Stimulated activated CD8-positive, alpha-beta memory T cell treated with anti-CD3 and anti-CD28 coated beads, Interleukin-12 subunit alpha, Interleukin-12 subunit beta, amount 100 ng/mL, for 4 hours (primary cell): ENCODE measurements around the gene SMIM43.
"Not testable (repeated sequence)": the region's sequence is repeated elsewhere in the genome, so short reads cannot be mapped to it uniquely, and the experiment has no call there.

Experiments used
- DNase-seq: peaks from one replicate; pipeline ENCODE4 v3.0.0-alpha.2; 2020; ENCODE audit warnings: low read depth

The SMIM43 gene

GRCh38 chr4:121778991-121779628 is 14.1 kb upstream of the SMIM43 start:
- DNase-seq, result no peak

GRCh38 chr4:121777625-121778024 is 12.7 kb upstream of the SMIM43 start:
- no peak for DNase-seq

GRCh38 chr4:121776610-121777401 is 11.8 kb upstream of the SMIM43 start:
- no peak for DNase-seq

GRCh38 chr4:121773883-121774282 is 8.9 kb upstream of the SMIM43 start:
- no peak for DNase-seq

GRCh38 chr4:121771869-121772268 is 6.9 kb upstream of the SMIM43 start:
- DNase-seq, result no peak

- no peak for DNase-seq
These were observed 4.4 kb upstream of the SMIM43 start for GRCh38 chr4:121769341-121769740.

GRCh38 chr4:121767166-121767565 is 2.2 kb upstream of the SMIM43 start:
- DNase-seq, result no peak

- DNase-seq, result no peak
These were observed 1.1 kb upstream of the SMIM43 start for GRCh38 chr4:121765971-121766538.

GRCh38 chr4:121765368-121765705 is 373 bp upstream of the SMIM43 start:
- no peak for DNase-seq

- DNase-seq, result no peak
These were observed 662 bp downstream of the SMIM43 start for GRCh38 chr4:121764303-121764701.

- no peak for DNase-seq
These were observed 4.8 kb downstream of the SMIM43 start for GRCh38 chr4:121760205-121760604.

- no peak for DNase-seq
These were observed 5.9 kb downstream of the SMIM43 start for GRCh38 chr4:121758925-121759568.

- DNase-seq, result not testable (repeated sequence)
These were observed 12.8 kb downstream of the SMIM43 start for GRCh38 chr4:121752142-121752541.

- no peak for DNase-seq
These were observed 15.7 kb downstream of the SMIM43 start for GRCh38 chr4:121749225-121749624.

- no peak for DNase-seq
These were observed 22.2 kb downstream of the SMIM43 start for GRCh38 chr4:121742794-121743193.

GRCh38 chr4:121741751-121742150 is 23.2 kb downstream of the SMIM43 start:
- no peak for DNase-seq

- no peak for DNase-seq
These were observed 24.1 kb downstream of the SMIM43 start for GRCh38 chr4:121740796-121741409.

- no peak for DNase-seq
These were observed 25.4 kb downstream of the SMIM43 start for GRCh38 chr4:121739575-121739974.

GRCh38 chr4:121738780-121739535 is 26.0 kb downstream of the SMIM43 start:
- no peak for DNase-seq

- no peak for DNase-seq
These were observed 27.0 kb downstream of the SMIM43 start for GRCh38 chr4:121737846-121738554.

GRCh38 chr4:121736735-121737351 is 28.1 kb downstream of the SMIM43 start:
- no peak for DNase-seq
